T-helper 22 cell (primary cell): ENCODE measurements around the gene MTHFSD.

Experiments used
- DNase-seq: peaks from one replicate; pipeline ENCODE4 v3.0.0-alpha.2; 2020; ENCODE audit warnings: low read depth

Gene MTHFSD

DNA sequence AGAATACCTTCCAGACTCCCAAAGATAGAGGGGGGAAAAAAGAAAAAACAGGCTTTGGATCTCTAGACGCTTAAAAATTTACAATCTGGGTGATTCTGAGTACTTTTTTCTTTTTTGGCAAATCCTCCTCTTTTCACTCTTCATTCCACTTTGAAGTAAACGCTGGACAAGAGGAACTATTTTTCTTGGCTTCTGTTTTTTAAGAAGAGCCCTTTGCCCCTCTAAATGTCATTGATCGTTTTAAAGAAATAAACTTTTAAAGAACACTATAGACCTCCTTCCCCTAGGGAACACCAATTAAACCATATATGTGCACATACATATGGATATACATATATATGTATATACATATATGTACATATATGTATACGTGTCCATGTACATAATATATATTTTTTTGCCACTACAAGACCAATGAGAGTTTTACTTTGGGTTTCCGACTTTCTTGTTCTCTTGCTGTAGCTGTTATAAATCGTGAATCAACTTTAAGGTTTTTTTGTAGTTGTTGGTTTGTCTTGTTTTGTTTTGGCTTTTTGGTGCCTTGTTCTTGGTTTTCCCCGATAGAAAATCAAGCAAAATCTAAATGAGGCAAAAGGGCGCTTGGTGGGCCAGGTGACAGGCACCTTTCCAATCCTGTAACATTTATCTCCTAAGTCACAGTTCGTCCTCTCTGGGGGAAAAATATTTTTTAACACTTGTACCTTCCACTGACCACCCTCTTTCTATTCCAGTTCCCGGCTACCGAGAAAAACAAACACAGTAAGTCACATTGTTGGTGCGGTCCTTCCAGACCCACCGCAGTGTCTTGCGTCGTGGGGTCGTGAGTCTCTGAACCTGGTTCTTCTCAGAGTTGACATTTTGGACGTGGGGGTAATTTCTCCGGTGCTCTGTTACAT lies 40.3 kb downstream of the MTHFSD start:
- DNase-seq, result no peak

DNA sequence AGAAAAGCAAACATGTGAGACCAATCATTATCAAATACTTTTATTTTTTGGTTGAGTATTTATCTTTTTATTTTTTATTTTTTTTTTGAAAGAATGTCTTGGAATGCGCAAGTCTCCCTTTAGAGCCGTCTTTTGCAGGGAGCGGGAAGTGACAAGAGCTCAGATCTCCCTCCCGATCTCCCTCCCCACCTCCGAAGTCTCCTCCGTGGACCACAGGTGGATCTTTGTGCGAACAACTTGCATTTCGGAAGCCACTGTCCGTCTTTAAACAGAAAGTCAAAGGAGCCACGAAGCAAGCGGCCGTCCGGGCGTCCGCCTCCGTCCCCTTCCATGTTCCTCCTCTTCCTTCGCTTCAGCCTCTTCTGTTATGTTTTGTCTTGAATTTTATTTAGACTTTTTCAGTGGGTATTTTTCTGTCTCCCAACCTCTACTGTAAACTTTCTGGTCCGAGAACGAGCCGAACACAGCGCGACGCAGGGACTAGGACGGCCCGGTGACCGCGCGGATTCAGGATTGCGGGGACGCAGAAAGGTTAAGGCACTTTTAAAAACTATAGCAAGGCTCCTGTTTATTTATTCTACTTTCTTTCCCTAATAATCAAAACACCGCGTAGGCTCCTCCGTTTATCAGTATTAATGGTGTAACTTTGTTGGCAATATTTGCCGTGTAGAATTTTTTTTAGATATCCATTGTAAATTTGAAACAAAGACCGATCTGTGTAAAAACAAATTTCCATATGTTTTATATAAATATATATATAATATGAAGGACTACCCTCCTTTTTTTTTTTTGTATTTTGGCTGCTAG lies 41.4 kb downstream of the MTHFSD start:
- DNase-seq, result no peak

DNA sequence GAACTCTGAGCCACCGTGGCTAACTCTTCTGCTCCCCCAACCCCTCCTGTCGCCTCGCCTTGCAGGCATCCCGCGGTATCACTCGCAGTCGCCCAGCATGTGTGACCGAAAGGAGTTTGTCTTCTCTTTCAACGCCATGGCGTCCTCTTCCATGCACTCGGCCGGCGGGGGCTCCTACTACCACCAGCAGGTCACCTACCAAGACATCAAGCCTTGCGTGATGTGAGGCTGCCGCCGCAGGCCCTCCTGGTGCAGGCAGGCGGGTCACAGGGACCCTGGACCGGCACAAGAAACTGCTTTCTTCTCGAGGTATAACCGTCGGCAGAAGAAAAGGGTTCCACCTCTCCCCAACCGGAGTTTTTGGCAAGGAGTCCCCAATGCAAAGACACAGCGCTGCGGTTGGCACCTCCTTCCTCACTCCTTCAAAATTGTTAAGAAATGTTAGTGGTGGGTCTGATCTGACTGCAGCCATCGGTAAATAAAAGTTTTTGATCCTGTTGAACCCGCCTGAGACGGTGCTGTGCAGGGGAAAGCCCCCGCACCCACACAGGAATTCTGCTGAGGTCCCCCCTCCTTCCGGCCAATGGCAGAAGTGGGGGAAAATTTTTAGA lies 42.1 kb downstream of the MTHFSD start:
- no peak for DNase-seq

GRCh38 chr16:86512301-86512859 lies 42.7 kb downstream of the MTHFSD start:
- DNase-seq, result no peak

DNA sequence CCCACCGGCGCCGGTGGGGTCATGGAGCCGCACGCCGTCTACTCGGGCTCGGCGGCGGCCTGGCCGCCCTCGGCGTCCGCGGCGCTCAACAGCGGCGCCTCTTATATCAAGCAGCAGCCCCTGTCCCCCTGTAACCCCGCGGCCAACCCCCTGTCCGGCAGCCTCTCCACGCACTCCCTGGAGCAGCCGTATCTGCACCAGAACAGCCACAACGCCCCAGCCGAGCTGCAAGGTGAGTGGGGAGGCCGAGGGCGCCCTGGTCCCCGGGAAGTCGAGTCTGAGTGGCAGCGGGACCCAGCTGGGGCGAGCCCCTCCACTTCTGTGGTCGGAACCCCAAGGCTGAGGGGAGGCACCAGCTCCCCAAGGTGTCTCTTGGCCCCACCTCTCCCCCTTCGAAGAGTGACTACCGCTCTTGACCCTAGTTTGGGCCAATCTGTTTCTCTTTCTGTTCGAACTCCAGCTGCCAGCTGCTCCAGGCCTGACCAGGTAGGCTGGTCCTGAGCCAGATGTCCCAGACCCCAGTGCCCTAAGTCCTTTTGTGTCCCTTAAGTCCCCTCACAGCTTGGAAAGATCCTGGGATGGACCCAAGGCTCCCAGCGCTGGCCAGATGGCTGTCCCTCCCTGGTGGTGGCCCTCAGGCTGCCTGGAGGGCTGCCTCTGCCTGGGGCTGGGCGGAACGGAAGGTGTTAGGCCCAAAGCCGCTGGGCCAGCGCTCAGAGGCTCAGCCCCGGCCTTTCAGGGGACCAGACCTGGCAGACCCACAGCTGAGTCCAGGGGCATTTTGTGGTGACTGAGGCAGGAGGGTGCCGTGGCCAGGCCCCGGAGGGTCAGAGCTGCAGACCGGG lies 43.5 kb downstream of the MTHFSD start:
- no peak for DNase-seq

DNA sequence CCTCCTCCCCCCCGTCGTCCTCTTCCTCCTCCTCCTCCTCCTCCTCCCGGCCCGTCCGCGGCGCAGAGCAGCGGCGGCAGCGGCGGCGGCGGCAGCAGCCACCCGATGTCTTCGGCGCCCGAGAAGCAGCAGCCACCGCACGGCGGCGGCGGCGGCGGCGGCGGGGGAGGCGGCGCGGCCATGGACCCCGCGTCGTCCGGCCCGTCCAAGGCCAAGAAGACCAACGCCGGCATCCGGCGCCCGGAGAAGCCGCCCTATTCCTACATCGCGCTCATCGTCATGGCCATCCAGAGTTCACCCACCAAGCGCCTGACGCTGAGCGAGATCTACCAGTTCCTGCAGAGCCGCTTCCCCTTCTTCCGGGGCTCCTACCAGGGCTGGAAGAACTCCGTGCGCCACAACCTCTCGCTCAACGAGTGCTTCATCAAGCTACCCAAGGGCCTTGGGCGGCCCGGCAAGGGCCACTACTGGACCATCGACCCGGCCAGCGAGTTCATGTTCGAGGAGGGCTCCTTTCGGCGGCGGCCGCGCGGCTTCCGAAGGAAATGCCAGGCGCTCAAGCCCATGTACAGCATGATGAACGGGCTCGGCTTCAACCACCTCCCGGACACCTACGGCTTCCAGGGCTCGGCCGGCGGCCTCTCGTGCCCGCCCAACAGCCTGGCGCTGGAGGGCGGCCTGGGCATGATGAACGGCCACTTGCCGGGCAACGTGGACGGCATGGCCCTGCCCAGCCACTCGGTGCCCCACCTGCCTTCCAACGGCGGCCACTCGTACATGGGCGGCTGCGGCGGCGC lies 44.4 kb downstream of the MTHFSD start, which contains the start of gene FOXF1:
FOXF1 (plus strand) TSS at position 63 of the 797 bp plus-strand sequence; CDS start at position 106, 43 bp downstream.
- DNase-seq, result no peak

DNA sequence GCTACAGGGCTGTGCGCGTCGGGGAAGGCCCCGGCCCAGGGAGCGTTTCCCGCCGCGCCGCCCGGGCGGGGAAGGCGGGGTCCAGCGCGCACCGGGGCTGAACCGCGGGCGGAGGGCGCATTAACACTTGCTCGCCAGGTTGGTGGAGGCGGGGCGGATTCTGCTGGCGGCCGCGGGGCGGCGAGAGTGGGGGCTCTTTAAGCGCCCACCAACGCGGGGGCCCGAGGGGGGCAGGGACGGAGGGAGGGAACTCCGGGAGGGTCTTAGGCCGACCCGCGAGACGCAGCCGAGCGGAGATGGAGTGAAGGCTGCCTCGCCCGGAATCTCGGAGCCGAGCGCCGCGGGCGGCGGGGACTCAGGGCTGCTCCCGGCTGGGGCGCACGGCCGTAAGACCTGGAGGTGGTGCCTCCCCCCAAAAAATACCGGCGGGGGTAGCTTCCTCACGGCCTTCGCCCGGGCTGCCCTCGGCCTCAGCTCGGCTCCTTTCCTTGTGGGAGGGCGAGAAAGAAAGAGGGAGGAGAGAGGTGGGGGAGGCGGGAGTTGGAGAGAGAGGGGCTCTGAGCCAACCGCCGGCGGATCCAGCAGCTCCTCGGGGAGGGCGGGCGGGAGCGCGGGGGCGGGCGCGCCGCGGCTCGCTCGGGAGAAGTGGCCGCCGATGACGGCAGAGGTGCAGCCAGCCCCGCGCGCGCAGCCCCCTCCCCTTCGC lies 45.1 kb downstream of the MTHFSD start:
- DNase-seq, result no peak

GRCh38 chr16:86508947-86509758 lies 45.9 kb downstream of the MTHFSD start:
- no peak for DNase-seq

GRCh38 chr16:86508028-86508946 lies 46.7 kb downstream of the MTHFSD start:
- DNase-seq, result no peak

DNA sequence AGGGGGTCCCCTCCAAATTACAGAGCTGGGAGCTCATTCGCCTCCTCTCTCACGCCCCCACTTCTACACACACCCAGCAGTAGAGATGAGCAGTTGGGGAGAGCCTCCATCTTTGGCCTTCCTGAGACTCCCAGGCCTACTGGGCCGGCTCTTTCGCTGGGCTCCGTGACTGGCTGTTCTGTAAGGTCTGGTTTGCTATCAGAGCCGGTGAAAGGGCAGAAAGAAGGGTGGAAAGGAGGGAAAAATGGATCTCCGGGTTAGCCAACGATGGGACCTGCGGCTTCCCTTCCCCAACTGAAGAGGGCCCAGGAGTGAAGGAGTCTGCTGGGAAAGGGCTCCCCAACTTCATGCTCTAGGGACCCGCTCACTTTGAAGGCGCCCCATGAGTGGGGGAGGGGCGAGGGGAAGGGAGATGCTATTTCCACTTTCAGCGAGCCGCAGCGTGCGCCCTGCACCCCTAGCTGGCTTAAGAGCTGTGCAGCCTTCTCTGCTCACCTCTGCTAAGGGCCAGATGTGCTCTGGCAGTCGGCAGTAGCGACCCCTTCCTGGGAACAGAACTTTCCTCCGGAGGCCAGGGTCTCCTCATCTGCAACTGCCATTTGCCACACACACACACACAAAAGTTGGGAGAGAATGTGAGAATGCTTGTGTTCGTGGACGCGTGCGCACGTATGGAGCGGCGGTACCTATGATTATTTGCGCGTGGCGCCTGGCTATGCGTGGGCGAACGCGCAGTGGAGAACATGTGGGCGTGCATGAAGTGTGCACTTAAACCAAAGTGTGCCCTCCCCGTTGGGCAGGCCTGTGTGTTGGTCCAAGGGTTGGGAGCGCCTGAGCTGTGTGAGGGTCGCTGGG lies 47.6 kb downstream of the MTHFSD start:
- DNase-seq, result no peak

DNA sequence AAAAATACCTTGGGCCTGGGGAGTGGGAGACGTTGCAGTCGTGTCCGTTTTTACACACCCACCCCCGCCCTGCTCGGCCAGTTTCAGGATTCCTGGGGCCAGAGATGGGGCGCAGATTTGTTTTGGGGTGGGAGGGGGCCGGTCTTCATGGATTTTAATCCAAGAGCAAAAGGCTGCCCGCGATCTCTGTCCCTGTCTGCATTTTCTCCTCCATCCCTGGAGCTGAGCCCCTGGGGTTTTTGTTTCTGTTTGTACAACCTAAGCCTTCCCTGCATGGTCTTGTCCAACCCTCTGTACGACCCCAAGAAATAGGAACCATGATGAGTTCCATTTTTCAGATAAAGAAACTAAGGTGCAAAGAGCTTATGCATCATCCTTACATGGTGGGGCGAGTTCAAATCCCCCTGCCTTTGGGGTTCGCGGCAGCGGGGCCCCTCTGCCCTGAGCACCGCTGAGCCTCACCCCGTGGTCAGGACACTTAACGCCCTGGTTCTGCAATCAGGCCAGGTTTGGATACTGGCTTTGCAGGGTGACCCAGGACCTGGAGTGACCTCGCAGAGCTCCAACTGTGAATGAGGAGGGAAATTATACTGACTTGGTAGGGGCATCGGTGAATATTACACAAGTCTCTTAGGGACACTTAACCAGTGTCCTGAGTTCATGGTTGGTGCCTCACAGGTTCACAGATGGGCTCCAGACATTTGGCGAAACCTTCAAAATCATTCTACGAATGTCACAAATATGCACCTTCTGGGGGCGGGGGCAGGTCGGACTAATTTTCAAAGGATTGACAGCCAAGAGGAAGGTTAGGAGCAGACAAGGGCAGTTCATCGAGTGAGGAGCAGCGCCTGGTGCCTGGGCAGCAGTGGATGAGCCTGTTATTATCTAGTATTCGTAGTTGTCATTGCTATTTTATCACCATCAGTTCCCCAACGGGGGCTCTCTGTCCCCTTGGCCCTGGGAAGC lies 48.9 kb downstream of the MTHFSD start:
- DNase-seq, result no peak

DNA sequence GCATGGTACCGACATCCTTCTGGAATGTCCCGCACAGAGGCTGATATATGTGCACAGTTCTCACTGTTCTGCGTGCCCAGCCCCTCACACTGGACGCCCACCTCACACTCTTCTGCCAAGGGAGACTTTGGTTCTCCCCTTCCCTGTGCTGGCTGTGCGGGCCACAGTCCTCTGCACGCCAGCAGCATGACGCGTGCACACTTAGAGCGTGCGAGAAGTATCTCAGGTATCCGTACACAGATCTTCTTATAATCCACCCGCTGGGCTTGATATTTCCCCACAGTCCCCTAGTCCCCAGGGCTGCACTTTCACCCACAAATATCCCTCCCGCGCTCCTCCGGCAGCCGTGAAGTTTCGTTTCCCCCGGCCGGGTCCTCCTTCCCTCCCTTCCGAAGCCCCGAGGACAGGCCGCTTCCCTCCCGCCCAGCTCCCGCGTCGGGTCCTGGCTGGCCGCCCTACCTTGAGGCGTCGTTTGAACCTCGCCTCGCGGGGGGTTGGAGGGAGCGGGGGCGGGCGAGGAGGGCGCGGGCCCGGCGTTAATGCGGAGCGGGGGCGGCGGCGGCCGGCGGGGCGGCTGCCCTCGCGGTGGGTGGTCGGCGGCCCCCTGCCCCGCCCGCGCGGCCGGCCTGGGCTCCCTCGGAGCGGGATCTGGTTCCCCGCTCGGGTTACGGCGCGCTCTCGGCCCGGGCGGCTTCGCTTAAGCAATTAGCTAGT lies 49.7 kb downstream of the MTHFSD start:
- DNase-seq, result no peak

DNA sequence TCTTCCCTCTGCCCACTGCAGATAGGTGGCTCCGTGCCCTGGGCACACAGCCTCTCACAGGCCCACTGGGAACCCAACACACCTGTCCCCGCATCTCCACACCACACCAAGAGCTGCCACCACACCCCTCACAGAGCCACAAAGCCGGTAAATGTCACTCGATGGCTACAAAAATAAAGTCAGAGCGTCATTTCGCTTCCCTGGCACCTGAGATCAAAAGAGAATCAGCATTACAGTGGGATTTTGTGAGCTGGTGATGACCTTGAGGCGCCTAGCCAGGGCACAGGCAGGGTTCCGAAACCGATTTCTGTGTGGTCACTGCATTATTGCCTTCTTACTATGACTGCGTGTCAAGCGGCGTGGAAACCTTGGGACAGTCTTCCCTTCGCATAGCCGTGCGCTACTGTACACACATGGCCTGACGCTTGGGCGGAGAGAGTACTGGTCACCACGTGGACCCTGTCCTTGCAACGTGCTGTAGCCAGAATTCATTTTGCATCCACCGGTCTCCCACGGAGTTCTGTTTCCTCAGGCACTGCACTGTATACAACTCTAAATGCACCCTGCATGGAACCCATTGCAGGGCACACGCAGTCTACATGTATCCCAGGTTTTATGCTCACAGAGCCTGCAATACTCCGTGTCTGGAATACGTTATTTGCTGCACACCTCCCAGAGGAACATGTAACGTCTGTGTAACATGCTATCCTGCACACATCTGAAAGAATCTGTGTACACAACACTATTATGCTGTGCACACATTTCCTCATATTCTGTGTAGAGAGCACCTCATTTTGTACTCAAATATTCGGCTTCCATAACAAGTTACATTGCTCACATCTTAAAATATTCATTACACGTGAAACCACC lies 50.5 kb downstream of the MTHFSD start:
- no peak for DNase-seq

GRCh38 chr16:86503830-86504229 lies 51.2 kb downstream of the MTHFSD start:
- DNase-seq, result no peak
